Measurements from ENCODE around the gene THAP7.

The THAP7 gene

DNA sequence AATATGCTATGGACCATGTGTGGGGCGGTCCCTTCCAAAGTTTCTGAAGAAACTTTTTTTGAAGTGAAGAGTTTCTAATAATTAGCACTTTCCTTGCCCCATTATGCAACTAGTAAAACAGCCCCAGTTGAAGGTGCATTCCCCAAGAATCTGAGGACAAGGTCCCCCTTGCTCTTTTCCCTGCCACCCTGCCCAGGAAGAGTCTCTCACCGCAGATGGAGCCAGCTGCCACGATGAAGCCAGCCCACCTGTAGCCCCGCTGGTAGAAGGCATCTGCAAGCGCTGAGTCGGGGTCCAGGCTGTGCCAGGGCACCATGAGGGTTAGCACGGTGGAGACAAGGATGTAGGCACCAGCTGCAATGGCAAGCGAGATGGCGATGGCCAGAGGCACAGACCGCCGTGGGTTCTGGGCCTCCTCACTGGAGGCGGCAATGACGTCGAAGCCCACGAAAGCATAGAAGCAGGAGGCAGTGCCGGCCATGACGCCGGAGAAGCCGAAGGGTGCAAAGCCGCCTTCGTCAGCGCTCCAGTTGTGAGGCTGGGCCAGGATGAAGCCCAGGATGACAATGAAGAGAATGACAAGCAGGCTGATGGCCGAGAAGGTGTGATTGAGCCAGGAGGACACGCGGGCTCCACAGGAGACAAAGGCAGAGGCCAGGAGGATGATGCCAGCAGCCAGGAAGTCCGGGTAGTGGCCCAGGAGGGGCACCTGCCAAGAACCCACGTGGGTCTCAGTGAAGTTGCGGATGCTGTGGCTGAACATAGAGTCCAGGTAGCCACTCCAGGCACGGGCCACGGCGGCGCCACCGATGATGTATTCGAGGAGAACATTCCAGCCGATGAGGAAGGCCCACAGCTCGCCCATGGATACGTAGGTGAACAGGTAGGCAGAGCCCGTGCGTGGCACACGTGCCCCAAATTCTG is 29.0 kb upstream of the THAP7 start:
- FAIRE-seq = no peak

DNA sequence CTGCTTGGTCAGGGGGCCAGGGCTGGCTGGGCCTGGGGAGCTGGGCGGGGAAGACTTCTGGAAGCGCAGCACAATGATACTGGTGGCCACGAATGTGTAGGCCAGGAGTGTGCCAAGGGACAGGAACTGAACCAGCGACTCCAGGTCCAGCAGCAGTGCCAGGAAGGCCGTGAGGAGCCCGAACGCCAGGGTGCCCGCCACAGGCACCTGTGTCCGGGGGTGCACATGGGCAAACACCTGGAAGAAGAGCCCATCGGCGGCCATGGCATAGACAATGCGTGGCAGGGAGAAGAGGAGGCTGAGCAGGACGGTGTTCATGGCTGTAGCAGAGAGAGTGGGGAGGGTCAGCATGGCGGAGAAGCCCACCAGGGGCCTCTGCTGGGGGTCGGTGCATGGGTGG is 28.1 kb upstream of the THAP7 start:
- no peak for FAIRE-seq

DNA sequence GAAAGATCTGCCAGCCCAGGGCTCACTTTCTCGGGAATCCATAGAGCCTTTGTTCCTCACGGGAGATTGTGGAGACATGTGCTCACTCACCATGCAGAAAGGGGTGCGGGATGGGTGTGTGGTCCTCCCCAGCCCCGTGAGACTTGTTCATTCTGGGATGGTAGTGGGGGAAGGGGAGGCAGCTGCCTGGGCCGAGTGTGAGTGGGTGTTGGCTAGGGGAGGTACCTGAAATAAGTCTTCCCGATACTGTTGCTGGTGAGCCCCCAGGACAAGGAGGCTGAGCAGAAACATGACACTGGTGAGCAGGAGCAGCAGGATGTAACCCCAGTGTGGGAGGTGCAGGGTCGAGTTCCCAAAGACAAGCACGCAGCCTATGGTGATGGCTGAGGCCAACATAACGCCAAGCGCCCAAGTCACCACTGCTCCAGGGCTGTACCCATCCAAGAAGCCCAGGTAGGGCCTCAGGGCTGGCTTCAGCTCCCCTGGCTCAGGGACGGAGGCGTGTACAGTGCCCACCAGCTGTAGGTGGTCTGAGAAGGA is 27.6 kb upstream of the THAP7 start:
- no peak for FAIRE-seq

DNA sequence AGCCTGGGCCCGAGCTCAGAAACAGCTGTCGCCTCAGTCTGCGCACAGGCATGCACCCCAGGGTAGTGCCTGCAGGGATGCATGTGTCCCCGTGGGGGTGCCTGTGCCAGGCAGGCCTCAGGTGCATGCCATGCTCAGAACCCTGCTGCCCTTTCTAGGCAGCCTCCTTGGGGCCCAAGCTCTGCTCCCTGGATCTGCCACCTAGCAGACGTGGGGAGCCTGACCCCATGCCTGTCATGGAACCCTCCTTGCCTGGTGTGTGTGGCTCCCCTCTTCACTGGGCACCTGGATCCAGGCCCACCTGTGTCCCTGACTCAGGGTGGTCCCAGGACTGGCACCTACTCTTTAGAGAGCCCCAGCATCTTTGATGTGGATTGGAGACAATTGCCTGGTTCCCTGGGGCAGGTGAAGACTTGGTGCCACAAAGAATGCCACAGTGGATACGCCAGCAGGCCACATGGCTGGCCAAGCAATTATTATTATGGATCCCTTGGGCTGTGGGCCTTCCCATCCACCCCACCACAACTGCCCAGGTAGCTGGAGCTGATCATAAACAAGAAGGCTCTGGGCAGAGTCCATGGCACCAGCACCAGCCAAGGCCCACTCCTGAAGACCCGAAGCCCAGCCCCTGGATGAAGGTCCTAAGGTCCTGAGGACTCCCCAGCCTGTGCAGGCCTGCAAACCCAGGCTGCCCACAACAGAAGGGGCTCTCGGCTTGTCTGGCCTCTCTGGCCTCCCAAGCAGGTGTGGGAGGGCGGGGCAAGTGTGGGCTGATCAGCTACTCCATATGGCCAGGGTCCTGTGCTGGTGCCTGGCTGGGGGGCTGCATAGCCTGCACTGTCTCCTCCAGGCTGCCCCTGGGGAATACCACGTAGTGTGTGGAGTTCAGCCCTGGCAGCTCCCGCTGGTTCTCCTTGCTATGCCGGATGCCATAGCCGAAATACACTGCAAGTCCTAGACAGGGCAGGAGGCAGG is 26.6 kb upstream of the THAP7 start:
- FAIRE-seq = no peak

DNA sequence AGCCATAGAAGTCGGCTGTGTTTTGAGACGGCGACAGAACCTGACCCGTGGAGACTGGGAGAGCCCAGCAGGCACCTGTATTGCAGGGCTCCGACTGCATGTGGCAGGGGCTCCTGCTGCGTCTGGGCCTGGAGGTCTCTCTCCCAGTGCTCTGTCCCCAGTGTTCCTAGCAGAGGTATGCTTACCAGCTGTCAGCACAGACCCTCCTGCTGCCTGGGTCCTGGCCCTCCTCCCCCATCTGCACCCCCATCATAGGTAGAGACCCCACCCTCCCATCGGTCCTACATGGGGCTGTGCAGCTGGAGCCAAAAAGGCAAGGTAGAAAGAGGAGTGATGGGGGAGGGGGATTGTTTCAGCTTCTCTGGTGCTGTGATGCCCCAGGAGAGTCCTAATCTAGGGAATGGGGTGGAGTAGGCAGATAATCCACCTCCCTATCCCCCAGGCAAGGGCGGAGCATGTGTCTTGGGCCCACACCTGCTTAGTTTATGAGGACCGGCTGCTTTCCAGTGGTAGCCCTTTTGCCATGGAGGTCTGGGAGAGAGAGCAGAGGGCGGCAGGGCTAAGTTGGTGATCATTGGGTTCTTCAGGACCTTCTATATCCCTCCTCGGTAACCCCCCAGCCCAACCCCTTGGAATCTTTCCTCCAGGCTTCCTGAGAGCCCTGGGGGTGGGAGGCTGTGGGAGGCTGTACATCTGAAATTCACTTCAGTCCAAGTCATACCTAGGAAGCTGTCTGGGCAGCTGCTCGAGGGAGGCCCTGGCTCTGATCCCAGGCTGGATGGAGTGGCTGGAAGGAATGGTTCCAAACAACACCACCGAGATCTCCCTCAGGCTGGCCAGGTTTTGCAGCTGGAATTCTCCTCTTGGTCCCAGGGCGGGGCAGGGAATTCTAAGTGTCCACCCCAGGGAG is 25.1 kb upstream of the THAP7 start:
- FAIRE-seq = no peak

DNA sequence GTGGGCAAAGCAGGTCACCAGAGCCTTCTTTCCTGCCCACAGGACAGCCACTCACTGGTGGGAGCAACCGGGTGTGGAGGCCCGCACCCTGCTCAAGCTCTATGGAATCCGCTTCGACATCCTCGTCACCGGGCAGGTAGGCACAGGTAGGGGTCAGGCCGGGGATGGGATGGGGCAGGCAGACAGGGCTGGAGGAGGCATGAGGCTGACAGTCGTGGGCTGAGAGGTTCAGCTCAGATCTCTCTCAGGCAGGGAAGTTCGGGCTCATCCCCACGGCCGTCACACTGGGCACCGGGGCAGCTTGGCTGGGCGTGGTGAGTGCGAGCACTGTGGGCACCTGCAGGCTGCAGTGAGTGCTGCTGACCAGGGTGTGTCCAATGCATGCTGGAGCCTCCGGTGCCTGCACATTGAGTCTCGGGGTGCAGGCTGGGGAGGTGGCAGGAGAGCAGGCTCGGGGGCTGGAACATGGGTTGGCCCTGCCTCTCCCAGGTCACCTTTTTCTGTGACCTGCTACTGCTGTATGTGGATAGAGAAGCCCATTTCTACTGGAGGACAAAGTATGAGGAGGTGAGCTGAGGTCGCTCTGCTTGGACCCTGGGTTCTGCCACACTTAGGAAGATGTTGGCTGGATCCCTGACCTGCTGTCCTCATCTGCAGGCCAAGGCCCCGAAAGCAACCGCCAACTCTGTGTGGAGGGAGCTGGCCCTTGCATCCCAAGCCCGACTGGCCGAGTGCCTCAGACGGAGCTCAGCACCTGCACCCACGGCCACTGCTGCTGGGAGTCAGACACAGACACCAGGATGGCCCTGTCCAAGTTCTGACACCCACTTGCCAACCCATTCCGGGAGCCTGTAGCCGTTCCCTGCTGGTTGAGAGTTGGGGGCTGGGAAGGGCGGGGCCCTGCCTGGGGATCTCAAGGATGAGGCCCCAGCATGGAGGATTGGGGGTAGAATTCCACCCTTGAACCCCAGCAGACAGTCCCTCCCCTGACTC is 24.1 kb upstream of the THAP7 start:
- FAIRE-seq = no peak

DNA sequence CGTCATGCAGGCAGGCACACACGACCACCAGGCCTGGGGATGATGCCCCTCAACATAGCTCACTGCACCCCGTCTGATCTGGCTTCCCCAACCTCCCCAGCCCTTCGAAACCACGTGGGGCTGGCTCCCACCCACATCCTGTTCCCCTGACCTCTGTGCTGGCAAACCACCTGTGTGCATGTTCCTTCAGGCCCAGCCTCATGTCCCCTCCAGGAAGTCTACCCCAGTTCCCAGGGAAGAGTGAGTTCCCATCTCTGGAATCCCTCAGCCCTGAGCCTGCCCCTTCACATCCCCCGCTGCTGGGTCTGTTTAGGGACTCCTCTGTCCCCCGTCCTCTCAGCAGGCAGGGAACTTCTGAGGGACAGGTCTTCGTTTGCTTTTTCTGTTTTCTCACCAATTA is 23.3 kb upstream of the THAP7 start:
- no peak for FAIRE-seq

DNA sequence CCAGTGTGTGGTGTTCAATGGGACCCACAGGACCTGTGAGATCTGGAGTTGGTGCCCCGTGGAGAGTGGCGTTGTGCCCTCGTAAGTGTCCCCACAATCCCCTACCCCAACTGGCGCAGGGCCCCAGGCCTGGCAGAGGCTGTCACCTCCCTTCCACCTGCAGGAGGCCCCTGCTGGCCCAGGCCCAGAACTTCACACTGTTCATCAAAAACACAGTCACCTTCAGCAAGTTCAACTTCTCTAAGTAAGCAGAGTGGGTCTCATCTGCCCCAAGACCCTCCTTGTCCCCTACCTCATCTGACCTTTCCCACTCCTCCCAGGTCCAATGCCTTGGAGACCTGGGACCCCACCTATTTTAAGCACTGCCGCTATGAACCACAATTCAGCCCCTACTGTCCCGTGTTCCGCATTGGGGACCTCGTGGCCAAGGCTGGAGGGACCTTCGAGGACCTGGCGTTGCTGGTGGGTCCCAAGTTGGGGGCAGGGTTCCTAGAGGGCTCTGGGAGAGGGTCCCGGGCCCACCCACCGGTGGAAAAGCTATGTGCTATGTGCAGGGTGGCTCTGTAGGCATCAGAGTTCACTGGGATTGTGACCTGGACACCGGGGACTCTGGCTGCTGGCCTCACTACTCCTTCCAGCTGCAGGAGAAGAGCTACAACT is 21.2 kb upstream of the THAP7 start:
- no peak for FAIRE-seq

DNA sequence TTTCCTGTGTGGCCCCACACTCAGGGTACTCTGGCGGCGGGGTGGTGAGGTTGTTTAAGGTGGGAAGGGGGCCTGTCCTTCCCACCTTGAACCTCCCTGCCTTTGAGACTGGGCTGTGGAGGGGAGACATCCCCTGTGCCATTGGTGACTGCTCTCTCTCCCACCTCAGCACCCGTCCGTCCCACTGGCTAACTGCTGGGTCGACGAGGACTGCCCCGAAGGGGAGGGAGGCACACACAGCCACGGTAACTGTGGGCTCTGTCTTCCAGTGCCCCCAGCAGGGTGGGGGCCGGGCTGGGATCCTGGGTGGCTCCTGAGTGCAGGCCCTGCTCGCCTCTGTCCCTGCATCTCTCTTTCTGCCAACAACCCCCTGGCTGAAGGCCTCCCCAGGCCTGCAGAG is 20.6 kb upstream of the THAP7 start:
- no peak for FAIRE-seq

DNA sequence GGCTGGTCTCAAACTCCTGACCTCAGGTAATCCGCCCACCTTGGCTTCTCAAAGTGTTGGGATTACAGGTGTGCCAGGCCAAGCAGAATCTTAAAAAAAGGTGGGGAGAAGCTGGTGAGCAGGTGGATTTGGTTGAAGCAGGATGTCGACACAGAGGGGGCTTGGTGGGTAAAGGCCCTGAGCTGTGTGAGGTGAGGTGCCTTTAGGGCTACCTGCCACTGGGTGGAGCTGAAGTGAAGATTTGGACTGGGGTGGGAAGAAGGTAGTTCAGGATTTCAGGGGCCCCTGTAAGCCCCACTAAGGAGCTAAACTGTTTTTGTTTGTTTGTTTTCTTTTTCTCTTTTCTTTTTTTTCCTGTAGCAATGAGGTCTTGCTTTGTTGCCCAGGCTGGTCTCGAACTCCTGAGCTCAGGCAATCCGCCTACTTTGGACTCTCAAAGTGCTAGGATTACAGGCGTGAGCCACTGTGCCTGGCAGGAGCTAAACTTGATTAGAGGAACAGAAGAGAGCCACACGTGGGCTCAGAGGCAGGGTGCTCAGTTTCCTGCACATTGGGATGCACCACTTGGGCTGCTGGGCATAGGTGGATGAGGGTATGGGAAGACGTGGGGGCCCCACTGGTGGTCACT is 19.0 kb upstream of the THAP7 start:
- no peak for FAIRE-seq

DNA sequence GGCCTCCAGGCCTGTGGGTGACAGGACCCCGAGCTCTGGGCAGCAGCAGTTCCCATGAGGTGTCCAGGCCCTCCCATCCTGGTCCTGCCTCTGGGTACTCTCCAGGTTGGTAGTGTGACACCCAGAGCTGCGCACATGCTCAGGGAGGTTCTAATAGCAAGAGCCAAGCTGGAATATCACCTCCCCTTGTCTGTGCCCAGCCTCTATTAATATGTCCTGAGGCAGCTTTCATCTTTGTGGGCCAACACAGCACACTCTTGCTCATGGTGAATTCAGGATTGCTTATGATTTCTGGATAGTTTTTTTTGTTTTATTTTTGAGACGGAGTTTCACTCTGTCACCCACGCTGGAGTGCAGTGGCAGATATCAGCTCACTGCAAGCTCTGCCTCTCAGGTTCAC is 16.4 kb upstream of the THAP7 start:
- FAIRE-seq = no peak

DNA sequence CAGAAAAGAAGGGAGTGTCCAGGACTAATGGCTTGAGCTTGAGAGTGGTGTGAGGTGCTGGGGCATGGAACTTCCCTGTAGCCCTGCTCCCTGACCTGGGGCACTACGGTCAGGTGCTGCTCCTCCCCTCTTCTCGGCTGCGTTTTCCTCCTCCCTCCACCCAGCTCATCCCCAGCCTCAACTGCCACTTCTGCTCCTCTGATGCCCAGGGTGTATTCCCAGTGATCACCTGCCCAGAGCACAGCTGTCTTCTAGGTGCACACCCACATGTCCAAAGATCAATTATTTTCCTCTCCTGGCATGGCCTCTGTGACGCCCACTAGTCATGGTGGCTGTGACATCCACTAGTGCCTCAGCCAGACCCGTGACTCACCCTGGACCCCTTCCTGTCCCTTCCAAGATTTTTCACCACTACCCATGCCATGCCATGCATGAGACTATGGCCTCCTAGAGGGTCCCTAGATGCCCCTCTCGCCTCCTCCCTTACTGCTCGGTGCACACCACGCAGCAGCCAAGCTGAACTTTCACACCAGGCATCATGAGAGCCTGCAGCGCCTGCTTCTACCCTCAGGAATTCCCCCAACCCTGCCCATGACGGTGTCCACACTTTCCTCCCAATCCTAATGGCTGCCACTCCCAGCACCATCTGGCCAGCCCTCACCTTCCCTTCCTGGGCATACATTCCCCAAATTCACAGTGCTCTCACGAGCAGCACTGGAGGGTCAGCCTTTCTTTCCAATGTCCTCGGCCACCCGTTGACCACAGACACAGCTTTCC is 14.9 kb upstream of the THAP7 start:
- FAIRE-seq = no peak

DNA sequence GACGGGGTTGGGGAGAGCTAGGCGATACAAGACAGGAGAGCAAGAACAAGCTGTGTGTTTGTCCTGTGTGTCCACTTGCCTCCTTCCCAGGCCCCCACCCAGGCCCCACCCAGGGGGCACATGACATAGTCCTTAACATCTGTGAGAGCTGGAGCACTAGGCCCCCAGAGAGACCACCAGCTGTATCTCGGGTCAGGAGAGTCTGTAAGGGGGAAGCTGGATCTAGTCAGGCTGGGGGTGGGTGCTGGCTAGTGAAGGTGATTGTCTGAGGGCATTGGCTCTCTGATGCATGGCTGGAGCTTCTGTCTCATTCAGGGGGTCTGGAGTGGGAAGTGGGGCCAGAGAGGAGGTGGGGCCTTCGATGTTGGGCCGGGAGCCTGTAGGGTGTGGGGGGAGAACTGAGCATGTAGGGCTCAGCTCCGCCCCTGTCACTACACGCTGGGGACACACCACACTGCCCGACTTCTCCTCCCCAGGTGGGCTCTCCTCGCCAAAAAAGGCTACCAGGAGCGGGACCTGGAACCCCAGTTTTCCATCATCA is 13.6 kb upstream of the THAP7 start:
- no peak for FAIRE-seq

DNA sequence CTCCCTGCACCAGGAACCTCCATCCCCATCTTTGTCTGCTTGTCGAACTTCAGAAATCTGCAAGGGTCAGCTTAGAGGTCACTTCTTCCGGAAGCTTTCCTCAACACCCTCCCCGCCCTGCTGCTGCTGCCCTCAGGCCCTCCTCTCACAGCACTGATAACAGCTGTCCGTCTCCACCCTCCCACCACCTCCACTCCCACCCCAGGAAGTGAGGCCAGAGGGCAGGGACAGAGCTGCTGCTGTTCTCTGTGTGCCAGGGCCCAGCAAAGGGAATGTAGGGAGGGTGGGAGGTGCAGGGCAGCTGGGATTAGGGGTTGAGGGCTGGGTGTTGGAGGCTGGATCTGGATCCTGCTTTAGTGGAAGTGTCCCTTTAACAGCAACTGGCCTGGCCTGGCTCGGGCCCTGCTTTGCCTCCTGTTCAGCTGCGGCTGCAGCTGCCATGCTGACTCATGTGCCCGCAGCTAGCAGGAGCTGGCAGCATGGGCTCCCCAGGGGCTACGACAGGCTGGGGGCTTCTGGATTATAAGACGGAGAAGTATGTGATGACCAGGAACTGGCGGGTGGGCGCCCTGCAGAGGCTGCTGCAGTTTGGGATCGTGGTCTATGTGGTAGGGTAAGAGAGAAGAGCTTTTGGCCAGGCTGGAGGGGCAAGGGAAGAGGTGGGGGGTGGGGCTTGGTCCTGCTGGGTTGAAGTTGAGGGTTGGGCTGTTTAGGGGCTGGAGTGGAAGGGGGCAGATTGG is 13.0 kb upstream of the THAP7 start, which contains the start of gene P2RX6:
P2RX6 (plus strand) TSS at position 440 of the 740 bp plus-strand sequence; CDS start at position 450, 10 bp downstream.
- FAIRE-seq = no peak

DNA sequence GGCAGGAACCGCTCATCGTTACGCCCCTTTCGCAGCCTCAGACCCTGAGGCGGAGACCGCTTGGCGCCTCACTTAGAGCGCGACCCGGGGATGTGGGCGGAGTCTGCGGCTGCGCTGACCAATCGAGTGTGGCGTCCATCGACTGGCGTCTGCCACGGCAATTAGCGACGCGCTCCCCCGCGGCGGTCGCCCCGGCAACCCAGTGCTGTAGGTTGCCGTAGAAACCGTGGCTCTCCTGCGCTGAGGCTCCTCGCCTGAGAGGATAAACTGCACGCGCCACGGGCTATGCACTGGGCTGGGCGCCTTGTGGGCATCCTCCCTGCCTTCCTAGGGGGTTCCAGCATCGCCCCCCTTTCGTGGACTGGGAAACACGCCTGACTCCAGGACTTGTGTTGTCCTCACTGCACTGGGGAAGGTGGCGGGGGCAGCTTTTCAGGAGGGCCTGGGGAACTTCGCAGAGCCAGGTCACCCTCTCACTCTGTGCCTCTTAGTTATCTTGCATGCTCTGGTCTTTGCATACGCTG is 12.3 kb upstream of the THAP7 start:
- FAIRE-seq = peak; percentile 95

DNA sequence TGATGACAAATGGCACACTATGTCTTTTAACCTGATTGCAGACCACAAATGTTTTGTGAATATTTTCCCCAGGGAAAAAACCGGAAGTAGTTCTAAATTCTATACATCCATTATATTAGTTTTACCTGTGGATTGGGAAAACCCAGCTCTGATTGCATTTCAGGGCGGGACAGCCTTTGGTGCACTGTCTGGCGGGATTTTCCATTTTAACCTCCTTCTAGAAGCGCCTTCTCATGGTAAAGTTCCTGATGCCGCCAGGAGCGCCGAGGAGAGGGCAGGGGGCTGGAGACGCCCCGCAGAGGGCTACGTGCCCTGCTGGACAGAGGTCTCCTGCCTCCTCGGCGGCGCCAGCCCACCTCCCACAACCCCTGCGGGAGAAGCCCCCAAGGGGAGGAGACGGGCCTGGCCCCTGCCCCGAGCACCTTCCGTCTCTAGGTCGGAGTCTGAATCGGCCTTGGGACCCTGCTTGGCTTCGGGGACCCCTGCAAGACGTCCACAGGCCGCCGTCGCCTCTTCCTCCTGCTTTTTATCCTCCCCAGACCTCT is 11.8 kb upstream of the THAP7 start:
- no peak for FAIRE-seq

Data from endometrium (tissue), 2 donors.